Trophoblast cell (in vitro differentiated cells and primary cell): ENCODE data around the gene PRXL2A.
A peak's percentile ranks its signal among the peaks of the same experiment; 100 is the strongest.

ENCODE experiments used
- DNase-seq, 2 donors: peaks; one replicate each; pipeline ENCODE4 v3.0.0-alpha.2; 2016
- H2AFZ ChIP-seq: 2 replicates; pipeline ENCODE4 v1.6.1; 2013; ENCODE audit warnings: low read length, moderate library complexity, mild to moderate bottlenecking; ENCODE audit not compliant: insufficient read depth, poor library complexity
- H2AK5ac ChIP-seq: 2 replicates; pipeline ENCODE4 v1.6.1; 2013; ENCODE audit warnings: mild to moderate bottlenecking, low read length
- H2BK120ac ChIP-seq: 2 replicates; pipeline ENCODE4 v1.6.1; 2013; ENCODE audit warnings: low read length, mild to moderate bottlenecking, moderate library complexity; ENCODE audit not compliant: insufficient read depth, poor library complexity
- H2BK12ac ChIP-seq: 2 replicates; pipeline ENCODE4 v1.6.1; 2013; ENCODE audit warnings: mild to moderate bottlenecking, low read length, moderate library complexity
- H2BK5ac ChIP-seq: 2 replicates; pipeline ENCODE4 v1.6.1; 2013; ENCODE audit warnings: low read length, low read depth, moderate library complexity, mild to moderate bottlenecking; ENCODE audit not compliant: poor library complexity
- H3K14ac ChIP-seq: 2 replicates; pipeline ENCODE4 v1.6.1; 2013; ENCODE audit warnings: mild to moderate bottlenecking, low read length
- H3K18ac ChIP-seq: 2 replicates; pipeline ENCODE4 v1.6.1; 2013; ENCODE audit warnings: mild to moderate bottlenecking, low read length
- H3K23ac ChIP-seq: 2 replicates; pipeline ENCODE4 v1.6.1; 2013; ENCODE audit warnings: low read length
- H3K27ac ChIP-seq: 2 replicates; pipeline ENCODE4 v1.5.1; 2013; ENCODE audit warnings: low read depth, mild to moderate bottlenecking, inconsistent platforms, low read length, moderate library complexity
- H3K27me3 ChIP-seq: 2 replicates; pipeline ENCODE4 v1.6.1; 2013; ENCODE audit warnings: inconsistent platforms, mild to moderate bottlenecking, low read length, moderate library complexity; ENCODE audit not compliant: insufficient read depth
- H3K36me3 ChIP-seq, 2 experiments: 1 replicate in 1 of 2; 2 replicates in 1 of 2; pipeline ENCODE4 v1.6.1; 2013; ENCODE audit warnings: low read length in 2 of 2, mild to moderate bottlenecking in 2 of 2, moderate library complexity in 1 of 2; ENCODE audit not compliant: insufficient read depth in 2 of 2, control insufficient read depth in 1 of 2
- H3K4ac ChIP-seq: 2 replicates; pipeline ENCODE4 v1.6.1; 2013; ENCODE audit warnings: low read depth, mild to moderate bottlenecking, low read length, moderate library complexity
- H3K4me1 ChIP-seq, 2 experiments: 1 replicate in 1 of 2; 2 replicates in 1 of 2; pipeline ENCODE4 v1.6.1; 2013; ENCODE audit warnings: low read length in 2 of 2, mild to moderate bottlenecking in 2 of 2, moderate library complexity in 1 of 2; ENCODE audit not compliant: insufficient read depth in 2 of 2, control insufficient read depth in 1 of 2
- H3K4me2 ChIP-seq: 2 replicates; pipeline ENCODE4 v1.6.1; 2013; ENCODE audit warnings: inconsistent platforms, mild to moderate bottlenecking, low read length, moderate library complexity
- H3K4me3 ChIP-seq: 2 replicates; pipeline ENCODE4 v1.5.1; 2013; ENCODE audit warnings: mild to moderate bottlenecking, low read depth, low read length, inconsistent platforms
- H3K79me1 ChIP-seq: one replicate; pipeline ENCODE4 v1.6.1; 2013; ENCODE audit warnings: low read length
- H3K79me2 ChIP-seq: 2 replicates; pipeline ENCODE4 v1.6.1; 2013; ENCODE audit warnings: low read length, mild to moderate bottlenecking; ENCODE audit not compliant: control insufficient read depth, insufficient read depth, poor library complexity
- H3K9ac ChIP-seq: 2 replicates; pipeline ENCODE4 v1.6.1; 2013; ENCODE audit warnings: mild to moderate bottlenecking, low read length
- H3K9me3 ChIP-seq: 2 replicates; pipeline ENCODE4 v1.6.1; 2013; ENCODE audit warnings: low read depth, mild to moderate bottlenecking, control low read depth, inconsistent platforms, low read length; ENCODE audit not compliant: insufficient read depth
- H4K12ac ChIP-seq: 2 replicates; pipeline ENCODE4 v1.6.1; 2013; ENCODE audit warnings: low read depth, mild to moderate bottlenecking, low read length, moderate library complexity
- H4K8ac ChIP-seq: 2 replicates; pipeline ENCODE4 v1.6.1; 2013; ENCODE audit warnings: low read depth, mild to moderate bottlenecking, low read length, moderate library complexity
- H4K91ac ChIP-seq: one replicate; pipeline ENCODE4 v1.6.1; 2013; ENCODE audit warnings: low read depth, mild to moderate bottlenecking, low read length, moderate library complexity
- WGBS: extraction: QIAGEN DNeasy Blood & Tissue Kit; methylation state at CpG from one replicate; pipeline ENCODE4 v1.1.7; 2013; ENCODE audit warnings: missing lambda C conversion rate; ENCODE audit not compliant: insufficient read length, insufficient coverage; ENCODE audit errors: extremely low coverage; 5-methylcytosine and 5-hydroxymethylcytosine counted together

The PRXL2A gene

DNA sequence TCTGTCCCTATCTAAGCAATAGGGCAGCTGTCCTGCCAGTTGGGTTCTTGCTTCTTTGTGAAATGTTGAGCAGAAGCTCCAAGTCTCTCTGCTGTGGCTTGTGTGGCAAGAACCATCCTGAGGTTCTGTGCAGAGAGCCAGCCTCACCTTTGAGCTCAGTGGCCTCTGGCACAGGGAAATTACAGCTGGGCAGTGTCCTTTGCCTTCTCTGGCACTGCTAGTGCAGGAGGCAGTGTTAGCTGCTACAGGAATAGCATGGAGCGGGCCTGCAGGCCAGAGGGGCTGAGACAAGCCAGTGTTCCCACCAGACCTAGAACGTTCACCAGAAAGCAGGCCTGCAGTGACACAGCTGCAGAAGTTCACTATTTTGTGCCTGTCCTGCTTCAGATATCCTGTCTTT is 1.8 kb downstream of the PRXL2A start:
- no peak overlapping the region for H2AFZ ChIP-seq
- H3K27ac ChIP-seq, result no peak overlapping the region
- H2BK120ac ChIP-seq, result no peak overlapping the region
- no peak overlapping the region for H2BK5ac ChIP-seq
- H3K9ac ChIP-seq, result peak overlapping the region; percentile 2
- H3K4me1 ChIP-seq, result peaks cover 27 to 32% of the 10 kb centered on the region in 2 experiments
- no peak overlapping the region for H4K8ac ChIP-seq
- H3K4me3 ChIP-seq, result no peak overlapping the region
- H3K9me3 ChIP-seq, result no peaks in the 10 kb centered on the region
- no peak for DNase-seq
- no CpG with 5 or more reads among the region's 2 CpGs for WGBS
- H2AK5ac ChIP-seq, result no peak overlapping the region
- no peak overlapping the region for H3K4ac ChIP-seq
- no peaks in the 10 kb centered on the region for H3K36me3 ChIP-seq
- no peak overlapping the region for H4K12ac ChIP-seq
- H3K18ac ChIP-seq, result no peak overlapping the region
- H3K79me1 ChIP-seq, result peaks cover 11% of the 10 kb centered on the region
- no peak overlapping the region for H4K91ac ChIP-seq
- H3K27me3 ChIP-seq, result no peaks in the 10 kb centered on the region
- H3K4me2 ChIP-seq, result no peak overlapping the region
- no peak overlapping the region for H3K23ac ChIP-seq
- H2BK12ac ChIP-seq, result no peak overlapping the region
- peaks cover 5% of the 10 kb centered on the region for H3K79me2 ChIP-seq
- no peak overlapping the region for H3K14ac ChIP-seq

DNA sequence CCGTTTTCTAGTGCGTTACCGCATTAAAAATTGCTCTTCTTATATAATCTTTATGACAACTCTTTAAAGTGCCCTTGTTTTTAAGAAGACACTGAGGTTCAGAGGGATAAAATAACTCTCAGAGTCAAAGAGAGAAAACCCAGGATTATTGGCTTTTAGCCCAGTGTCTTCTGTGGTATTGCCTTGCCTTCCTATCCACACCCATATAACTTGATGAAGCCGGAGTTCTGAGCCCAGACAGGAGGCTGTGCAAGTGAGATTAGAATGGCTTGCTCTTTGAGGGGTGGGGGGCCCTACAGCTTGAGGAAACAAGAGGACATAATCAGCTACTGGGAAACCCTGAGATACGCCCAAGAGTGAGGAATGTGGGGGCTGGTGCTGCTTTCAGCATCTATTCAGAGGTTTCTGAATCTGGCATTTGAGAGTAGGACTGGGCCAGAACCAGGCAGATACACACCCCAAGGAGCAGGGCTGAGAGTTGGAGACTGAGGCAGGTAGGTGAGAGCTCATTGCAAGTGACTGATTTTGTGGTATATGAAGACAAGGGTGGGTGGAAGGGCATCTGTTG is 2.3 kb downstream of the PRXL2A start:
- Histone ChIP-seq H2AK5ac (no peak overlapping the region), H3K14ac (no peak overlapping the region), H3K18ac (no peak overlapping the region), H3K9me3 (no peaks in the 10 kb centered on the region), H3K27ac (no peak overlapping the region), H4K8ac (no peak overlapping the region), H4K12ac (no peak overlapping the region), H4K91ac (no peak overlapping the region), H2BK5ac (no peak overlapping the region), H2BK12ac (no peak overlapping the region), H3K23ac (no peak overlapping the region), H3K4me3 (no peak overlapping the region), H3K4me1 (peaks cover 33 to 37% of the 10 kb centered on the region in 2 experiments), H2BK120ac (no peak overlapping the region), H3K4me2 (no peak overlapping the region), H3K4ac (no peak overlapping the region), H3K36me3 (no peaks in the 10 kb centered on the region), H3K79me1 (peaks cover 11% of the 10 kb centered on the region), H3K9ac (no peak overlapping the region), H3K79me2 (peaks cover 5% of the 10 kb centered on the region), H2AFZ (no peak overlapping the region), H3K27me3 (no peaks in the 10 kb centered on the region)
- WGBS, result no CpG with 5 or more reads among the region's 5 CpGs
- DNase-seq, result no peak

DNA sequence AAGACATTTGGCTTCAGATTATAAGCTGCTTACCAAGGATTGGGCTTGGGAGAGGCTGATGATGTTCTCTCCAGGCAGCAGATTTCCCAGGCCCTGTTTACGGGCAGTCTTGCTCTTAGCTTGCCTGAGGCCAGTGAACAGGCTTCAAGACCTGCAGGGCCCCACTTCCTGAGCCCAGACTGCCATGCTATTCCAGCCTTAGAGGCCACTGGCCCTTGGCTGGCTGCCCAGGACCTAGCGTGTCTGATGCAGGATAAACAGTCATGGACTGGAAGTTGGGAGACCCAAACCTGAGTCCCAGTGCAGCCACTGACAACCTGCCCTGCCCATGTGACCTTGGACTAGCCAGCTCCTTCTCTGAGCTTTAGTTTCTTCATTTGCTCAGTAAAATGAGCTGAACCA is 2.9 kb downstream of the PRXL2A start:
- WGBS, result no CpG with 5 or more reads among the region's 2 CpGs
- Histone ChIP-seq H3K27ac (no peak overlapping the region), H4K8ac (no peak overlapping the region), H2AFZ (peak overlapping the region; percentile 9), H3K23ac (no peak overlapping the region), H3K36me3 (no peaks in the 10 kb centered on the region), H3K4me3 (no peak overlapping the region), H3K4me1 (peaks cover 37 to 43% of the 10 kb centered on the region in 2 experiments), H2BK120ac (no peak overlapping the region), H3K4ac (no peak overlapping the region), H3K9ac (no peak overlapping the region), H3K79me1 (peaks cover 11% of the 10 kb centered on the region), H3K14ac (no peak overlapping the region), H3K79me2 (peaks cover 5% of the 10 kb centered on the region), H3K9me3 (no peaks in the 10 kb centered on the region), H3K4me2 (no peak overlapping the region), H4K12ac (no peak overlapping the region), H3K27me3 (no peaks in the 10 kb centered on the region), H3K18ac (no peak overlapping the region), H4K91ac (no peak overlapping the region), H2AK5ac (no peak overlapping the region), H2BK12ac (no peak overlapping the region), H2BK5ac (no peak overlapping the region)
- DNase-seq, result no peak

DNA sequence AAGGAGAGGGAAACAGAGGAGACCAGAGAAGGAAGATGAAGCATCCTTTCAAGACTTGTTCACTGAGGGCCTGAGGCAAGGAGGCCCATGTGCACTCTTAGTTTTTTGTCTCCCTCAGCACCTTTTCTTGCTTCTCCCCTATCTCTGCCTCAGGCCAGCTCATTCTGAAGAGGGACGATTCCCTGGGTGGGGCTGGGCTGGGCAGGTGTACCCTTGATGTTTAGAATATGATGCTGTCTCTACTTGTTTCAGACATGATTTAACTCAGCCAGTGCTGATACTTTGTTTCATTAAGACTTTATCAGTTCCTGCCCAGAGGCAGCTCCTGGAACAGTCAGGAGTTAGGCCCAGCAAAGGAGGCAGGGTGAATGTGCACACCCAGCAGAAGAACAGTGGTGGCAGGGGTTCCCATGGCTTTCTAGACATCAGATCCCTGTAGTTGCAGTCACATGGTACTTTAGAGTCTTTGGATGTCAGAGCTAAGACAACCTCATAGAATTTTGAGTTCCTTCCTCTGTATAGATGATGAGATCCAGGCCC is 3.4 kb downstream of the PRXL2A start:
- Histone ChIP-seq H3K27ac (no peak overlapping the region), H2AK5ac (no peak overlapping the region), H3K9ac (no peak overlapping the region), H3K18ac (no peak overlapping the region), H2AFZ (no peak overlapping the region), H2BK5ac (no peak overlapping the region), H3K4me2 (no peak overlapping the region), H3K23ac (no peak overlapping the region), H4K12ac (no peak overlapping the region), H3K4ac (no peak overlapping the region), H2BK12ac (no peak overlapping the region), H3K79me2 (peaks cover 5% of the 10 kb centered on the region), H3K79me1 (peaks cover 11% of the 10 kb centered on the region), H3K9me3 (no peaks in the 10 kb centered on the region), H3K27me3 (no peaks in the 10 kb centered on the region), H2BK120ac (no peak overlapping the region), H3K4me1 (peaks cover 41 to 48% of the 10 kb centered on the region in 2 experiments), H3K36me3 (no peaks in the 10 kb centered on the region), H3K14ac (no peak overlapping the region), H4K8ac (no peak overlapping the region), H4K91ac (no peak overlapping the region), H3K4me3 (no peak overlapping the region)
- no CpG with 5 or more reads among the region's 1 CpG for WGBS
- no peak for DNase-seq
